Upper lobe of left lung (tissue), 4 donors: ENCODE data around the gene FOXS1.

Experiments used
- EP300 ChIP-seq, 4 donors: sonication (generic); formaldehyde crosslinking; IDR thresholded peaks; one replicate each; pipeline ENCODE4 v1.5.1; 2017; ENCODE audit warnings: antibody characterized with exemption in 4 of 4, control low read depth in 2 of 4
- POLR2A ChIP-seq, 4 donors: fragments of 450-650 bp; IDR thresholded peaks; one replicate each; pipeline ENCODE4 v1.5.1; 2016 to 2017; ENCODE audit warnings: antibody characterized with exemption in 4 of 4, mild to moderate bottlenecking in 2 of 4
- POLR2AphosphoS5 ChIP-seq, 2 donors: sonication (generic); formaldehyde crosslinking; IDR thresholded peaks; one replicate each; pipeline ENCODE4 v1.5.1; 2017; ENCODE audit warnings: antibody characterized with exemption in 2 of 2
- TF ChIP-seq, protein P1 (sequence below), 6 experiments: fragments of 450-650 bp in 4 of 6; fragments of 200-600 bp in 2 of 6; sonication (generic) in 2 of 6; IDR thresholded peaks; one replicate each; pipeline ENCODE4 v1.5.1; 2016 to 2019; ENCODE audit warnings: antibody characterized with exemption in 6 of 6

DNA sequence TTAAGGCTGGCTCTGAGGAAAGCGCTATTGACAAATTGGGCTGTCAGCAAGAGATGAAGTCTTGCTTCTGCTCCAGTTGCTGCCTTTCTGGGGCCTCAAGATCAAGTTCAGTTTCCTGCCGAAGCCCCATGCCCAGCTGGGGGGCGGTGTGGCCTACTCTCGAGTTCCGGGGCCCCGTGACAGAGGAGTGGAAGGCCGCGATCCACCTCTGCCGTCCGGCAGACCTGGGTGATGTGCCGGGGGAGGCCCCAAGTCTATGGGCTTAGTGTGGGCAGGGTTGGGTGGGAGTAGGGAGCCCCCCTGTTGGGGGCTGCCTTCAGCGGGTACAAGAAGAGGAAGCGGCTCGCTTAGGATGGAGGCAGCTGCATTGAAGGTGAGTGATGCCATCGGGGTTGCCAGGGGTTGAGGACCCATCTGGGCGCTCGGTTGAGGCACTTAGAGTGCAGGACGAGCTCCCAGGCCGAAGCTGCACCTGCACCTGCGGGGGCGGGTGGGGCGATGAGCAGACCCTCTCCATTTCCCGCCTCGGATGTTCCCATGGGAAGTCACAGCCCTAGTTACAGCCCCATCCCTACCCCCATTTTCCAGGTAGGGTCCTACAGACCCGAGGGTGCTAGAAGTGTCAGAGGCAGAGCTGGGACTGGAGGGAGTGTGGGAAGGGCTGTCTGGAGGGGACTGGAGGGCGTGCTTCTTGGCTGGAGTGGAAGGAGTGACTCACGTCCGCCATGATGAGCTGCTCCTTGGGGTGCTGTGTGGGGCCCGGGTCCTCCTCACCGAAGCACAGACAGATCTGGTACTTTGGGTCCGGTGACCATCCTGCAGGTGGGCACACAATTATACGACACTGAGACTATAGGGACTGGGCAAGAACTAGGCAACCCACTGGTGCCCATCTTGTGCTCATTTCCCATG is 2.9 kb upstream of the FOXS1 start:
- TF ChIP-seq EP300 (IDR thresholded peaks at IDR 0.05) (no peak), POLR2A (IDR thresholded peaks at IDR 0.05) (no peak), POLR2AphosphoS5 (IDR thresholded peaks at IDR 0.05) (no peak)
- TF ChIP-seq, protein P1, sequence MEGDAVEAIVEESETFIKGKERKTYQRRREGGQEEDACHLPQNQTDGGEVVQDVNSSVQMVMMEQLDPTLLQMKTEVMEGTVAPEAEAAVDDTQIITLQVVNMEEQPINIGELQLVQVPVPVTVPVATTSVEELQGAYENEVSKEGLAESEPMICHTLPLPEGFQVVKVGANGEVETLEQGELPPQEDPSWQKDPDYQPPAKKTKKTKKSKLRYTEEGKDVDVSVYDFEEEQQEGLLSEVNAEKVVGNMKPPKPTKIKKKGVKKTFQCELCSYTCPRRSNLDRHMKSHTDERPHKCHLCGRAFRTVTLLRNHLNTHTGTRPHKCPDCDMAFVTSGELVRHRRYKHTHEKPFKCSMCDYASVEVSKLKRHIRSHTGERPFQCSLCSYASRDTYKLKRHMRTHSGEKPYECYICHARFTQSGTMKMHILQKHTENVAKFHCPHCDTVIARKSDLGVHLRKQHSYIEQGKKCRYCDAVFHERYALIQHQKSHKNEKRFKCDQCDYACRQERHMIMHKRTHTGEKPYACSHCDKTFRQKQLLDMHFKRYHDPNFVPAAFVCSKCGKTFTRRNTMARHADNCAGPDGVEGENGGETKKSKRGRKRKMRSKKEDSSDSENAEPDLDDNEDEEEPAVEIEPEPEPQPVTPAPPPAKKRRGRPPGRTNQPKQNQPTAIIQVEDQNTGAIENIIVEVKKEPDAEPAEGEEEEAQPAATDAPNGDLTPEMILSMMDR (IDR thresholded peaks at IDR 0.05): no peak
